HuH-7 (cell line): ENCODE measurements around the gene CDK14.

Source experiments
- DNase-seq: peaks from one replicate; pipeline ENCODE4 v3.0.0; 2011; ENCODE audit warnings: low spot score

CDK14 gene

DNA sequence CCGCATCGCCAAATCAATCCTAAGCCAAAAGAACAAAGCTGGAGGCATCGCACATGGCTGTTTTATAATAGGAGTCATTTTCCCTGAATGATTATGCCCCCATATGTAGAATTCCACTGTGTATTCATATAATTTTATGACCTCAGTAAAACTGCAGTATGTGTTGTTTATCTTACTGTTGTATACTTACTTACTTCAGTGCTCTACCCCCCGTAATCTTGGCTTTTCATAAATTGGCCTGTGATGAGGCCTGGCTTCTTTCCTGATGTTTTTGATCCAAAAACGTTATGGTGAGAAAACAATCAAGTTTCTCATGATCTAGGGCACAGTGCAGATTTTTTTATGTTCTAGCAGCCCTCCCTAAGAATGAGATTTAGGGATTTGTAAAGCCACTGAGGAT, 361.8 kb downstream of the CDK14 start:
- no peak for DNase-seq

DNA sequence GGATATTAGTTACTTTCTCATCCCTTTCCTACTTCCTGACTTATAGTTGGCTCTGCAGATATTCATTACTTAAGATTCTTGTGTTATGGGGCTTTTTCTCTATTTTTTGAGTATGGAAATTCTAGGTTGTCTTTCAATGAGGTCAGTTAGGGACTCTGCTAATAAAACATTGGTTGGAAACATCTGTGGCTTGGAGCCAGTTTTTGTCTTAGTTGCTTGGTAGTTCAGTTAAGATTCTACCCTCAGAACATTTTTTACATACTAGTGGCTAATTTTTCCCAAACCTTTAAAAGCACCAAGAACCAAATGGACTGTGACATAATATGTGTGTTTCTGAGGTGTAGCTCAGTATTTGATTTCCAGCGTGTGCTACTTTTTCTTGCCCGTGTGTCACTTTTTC, 362.5 kb downstream of the CDK14 start:
- no peak for DNase-seq

DNA sequence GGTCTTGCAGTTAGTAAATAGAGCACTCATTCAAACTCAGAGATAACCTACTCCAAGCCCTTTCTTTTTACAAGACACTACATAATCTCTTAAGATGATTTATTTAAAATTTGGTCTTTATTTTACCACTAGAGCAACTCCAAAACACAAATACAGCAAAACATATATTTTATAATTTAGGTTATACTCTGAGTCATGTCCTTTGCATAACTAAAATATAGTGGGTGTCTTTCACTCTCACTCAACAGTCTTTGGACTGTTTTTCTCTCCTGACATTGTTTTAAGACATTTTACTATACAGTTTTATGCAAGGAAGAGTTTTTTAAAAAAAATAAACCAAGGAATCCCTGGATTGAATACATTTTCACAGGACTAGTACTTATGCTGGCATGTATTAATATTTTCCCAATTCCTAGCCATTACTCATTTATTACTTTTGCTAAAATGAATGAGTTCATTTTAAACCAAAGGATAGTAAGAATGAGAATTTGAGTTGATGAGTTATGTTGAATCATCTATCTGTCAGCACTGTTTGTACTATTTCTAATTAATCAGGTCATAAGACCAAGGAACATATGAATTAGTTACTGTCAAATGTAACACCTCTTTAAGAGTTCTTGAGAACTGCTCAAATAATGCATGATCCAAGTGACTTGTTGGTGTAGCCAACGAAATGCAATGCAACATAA, 365.1 kb downstream of the CDK14 start:
- no peak for DNase-seq

DNA sequence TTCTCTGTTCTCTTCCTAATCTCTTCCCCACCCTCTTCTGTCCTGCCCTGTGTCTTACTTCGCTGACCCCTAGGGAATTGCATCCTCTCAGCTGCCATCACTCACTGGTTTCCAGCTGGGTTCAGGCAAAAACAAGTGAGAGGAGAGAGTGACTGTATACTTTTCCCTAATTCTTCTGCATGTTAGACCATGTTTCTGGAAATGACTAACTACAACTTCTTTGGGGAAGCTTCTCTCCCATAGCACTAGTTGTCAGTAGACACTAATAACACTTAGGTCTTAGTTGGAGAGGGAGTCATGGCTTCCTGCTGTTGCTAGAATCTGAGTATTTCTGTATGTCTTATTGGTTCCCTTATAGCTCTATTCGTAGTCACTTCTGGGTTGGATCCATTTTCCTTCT, 369.1 kb downstream of the CDK14 start:
- no peak for DNase-seq

DNA sequence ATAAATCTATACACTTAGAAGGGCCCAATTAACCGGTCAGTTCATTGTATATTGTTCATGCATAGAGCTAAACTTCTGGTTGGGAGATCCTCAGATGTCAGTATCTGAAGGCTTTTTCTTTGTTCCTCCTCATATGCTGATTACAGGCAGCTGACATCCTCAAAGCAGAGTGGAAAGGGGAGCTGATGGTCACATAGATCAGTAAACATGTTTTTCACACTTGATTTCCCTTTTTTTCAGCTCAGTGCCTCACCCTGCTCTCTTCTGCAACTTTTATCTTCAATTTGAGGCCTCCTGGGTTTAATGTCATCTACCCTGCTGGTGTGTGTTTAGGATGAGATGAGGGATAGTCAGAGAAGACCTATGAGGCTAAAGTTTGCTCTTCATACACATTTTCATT, 370.2 kb downstream of the CDK14 start:
- no peak for DNase-seq

DNA sequence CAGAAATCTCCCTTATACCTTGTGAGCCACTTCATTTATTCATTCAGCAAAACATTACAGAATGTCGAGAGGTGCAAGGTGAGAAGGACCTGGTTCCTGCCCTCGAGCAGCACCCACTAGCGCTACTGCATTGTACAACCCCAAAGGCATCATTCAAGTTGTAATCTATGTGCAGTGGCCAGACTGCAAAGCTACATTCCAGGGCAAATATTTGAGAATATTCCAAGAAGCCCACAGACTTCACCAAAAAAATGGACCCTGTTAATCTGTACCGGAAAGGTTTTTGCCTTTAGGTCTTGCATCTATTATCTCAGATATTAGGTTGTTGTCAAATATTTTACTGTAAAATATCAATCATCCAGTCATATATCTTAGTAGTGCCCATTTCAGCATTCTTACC, 372.8 kb downstream of the CDK14 start:
- DNase-seq = no peak

DNA sequence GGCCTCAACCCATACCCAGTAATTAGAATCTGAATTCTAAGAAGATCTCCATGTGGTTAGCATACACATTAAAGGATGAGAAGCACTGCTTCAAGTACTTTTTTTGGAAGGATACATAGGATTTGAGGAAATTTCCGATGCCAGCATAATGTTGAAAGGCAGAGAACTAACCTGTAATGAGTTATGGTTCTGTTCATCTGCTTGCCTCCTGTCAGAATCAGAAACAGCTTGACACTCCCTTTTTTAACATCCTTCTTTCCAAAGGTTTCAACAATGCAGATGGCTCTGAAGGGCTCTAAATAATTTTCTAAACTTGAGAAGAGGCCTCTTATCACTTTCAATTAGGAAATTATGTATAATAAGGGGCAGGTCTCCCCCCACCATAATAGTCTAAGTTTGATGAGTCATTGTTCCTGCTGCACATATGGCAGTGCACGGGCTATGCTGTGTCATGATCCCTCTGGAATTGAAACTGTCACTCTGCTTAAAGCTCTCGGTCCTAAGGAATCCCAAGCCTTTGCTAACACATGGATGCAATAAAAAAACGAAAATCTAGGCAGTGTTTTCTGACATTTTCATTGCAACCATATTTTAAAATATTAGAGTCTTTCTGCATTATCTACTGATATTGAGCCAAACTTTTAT, 376.9 kb downstream of the CDK14 start:
- no peak for DNase-seq

DNA sequence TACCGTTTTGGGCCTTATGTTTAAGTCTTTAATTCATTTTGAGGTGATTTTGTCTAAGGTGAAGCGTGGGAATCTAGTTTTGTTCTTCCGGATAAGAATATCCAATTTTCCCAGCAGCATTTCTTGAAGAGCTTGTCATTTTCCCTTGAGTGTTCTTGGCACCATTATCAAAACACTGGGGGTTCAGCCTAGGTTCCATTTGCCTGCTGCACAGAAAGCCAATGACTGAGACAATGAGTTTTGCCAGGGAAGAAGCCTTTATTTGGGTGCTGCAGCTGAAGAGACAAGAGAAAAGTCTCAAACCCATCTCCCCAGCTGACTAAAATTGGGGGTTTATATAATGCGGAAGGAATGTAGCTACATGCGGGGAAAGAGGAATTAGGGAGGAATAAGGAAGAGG, 380.9 kb downstream of the CDK14 start:
- no peak for DNase-seq

DNA sequence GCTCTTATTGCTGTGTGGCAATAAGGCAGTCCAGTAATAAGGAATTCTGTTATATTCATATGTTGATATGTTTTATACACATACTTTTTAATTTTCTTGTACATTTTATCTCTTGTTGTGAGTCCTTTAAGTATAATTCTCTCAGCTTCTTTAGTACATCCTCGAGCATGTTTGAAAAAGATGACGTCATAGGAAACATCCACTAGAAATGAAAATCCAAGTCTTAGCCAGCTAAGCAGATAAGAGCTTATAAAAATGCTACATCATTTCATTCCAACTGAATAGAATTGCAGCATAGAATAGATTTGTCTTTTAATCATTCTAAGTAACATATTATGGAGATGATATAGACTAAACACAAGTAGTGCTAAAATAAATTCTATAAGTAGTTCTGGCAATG, 384.4 kb downstream of the CDK14 start:
- DNase-seq = no peak

DNA sequence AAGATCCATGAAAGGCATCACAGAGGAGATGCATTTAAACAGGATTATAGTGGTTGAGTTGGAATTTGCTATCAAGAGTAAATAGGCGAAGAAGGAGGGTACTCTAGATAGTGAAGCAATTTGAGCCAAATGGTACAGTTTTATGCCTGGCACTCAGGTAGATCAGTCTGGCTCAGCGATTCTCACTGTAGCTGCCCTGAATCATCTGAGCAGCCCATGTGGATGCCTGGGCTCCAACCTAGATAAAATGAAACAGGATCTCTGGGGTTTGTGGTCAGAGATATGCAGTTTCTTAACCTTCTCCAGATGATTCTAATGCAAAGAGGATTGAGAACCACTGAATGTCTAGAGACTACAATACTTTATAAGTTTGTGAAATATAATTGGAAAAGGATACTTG, 386.1 kb downstream of the CDK14 start:
- no peak for DNase-seq

DNA sequence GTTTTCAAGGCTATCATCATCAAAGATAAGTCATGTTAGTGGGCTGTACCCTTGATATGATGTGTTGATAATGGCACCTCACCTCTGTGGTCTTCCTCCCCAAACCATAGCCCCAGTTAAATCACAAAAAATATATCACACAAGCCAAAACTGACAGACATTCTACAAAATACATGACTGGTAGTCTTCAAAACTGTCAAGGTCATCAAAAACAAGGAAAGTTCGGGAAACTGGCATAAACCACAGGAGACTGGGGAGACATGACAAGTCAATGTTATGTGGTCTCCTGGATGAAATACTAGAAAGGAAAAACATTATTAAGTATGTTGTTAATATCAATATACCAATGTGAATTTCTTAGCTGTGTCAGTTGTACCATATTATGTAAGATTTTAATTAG, 388.6 kb downstream of the CDK14 start:
- no peak for DNase-seq

DNA sequence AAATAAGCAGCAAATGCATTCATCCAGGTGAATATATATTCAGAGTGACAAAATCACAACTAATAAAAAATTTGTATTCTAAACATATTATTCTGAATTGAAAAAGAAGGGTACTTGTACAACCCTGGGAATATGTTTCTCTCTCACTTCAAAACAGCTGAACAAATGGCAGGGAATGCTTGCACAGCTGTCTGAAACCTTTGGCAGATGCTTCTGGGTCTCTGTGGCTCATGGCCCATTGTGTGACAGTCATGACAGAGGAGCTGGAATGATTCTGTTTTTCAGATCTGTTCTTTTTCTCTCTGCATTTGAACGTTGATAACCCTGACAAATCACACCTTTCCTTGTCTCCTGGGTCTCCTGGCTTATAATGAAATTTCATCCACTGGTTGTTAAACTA, 392.4 kb downstream of the CDK14 start:
- DNase-seq = no peak

DNA sequence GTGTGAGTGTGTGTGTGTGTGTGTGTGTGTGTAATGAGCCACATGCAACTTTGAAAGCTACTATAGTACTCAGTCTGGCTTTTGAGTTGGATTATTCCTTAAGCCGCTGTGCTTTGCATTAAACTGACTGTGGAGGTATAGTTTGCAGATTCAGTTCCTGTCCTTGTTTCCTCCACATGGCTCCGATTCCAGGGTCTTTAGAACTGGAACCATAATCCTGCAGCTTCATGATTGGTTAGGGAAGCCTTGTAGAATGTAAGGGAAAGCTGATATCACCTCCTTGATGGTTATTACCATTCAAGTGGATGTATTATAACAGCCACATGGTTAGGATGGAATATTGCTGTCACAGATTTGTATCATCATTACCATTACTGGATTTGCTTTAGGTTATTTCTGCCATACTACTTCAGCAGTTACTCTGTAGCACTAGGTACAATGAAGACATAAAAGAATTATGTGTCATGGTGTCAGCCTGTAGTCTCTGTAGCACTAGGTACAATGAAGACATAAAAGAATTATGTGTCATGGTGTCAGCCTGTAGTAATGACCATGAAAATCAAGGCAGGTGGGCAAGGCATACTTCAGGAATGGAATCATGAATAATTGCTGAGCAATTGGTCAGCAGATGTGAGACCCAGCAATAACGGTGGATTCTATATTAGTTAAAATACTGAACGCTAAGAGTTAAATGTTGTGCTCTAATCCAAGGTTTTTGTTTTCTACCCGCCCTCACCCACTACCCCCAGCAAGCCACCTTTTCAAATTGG, 393.1 kb downstream of the CDK14 start:
- DNase-seq = no peak

DNA sequence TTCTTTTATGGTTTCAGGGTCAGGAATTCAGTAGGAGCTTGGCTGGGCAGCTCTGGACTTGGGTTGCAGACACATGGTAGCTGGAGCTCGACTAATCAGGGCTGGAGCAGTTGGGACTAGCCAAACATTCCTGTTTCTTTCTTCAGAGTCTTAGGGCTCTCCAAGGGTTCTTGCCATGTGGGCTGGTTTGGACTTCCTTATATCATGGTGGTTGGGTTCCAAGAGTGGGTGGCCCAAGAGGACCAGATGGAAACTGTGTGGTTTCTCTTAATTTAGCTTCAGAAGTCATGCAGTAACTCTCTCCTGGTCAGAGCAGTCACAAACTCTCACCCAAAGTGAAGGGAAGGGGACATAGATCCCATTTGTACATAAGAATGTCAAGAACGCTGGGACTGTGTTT, 398.0 kb downstream of the CDK14 start:
- no peak for DNase-seq

DNA sequence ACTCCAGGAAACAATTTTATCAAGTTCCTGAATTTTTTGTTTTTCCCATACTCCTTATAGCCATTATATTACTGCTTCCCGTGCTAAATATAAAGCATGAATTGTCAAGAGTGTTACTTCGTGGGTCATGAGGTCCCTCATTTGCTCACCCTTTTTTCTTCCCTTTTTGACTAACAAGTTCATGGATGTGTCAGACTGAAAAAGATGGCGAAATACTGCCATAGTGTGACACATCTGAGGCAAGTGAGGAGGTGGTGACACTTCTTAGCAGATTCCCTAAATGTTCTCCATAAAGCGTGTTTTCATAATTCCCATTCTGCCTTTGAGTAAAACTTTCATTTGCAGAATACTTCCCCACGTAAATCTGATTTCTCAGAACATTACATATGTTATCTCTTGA, 398.5 kb downstream of the CDK14 start:
- no peak for DNase-seq

DNA sequence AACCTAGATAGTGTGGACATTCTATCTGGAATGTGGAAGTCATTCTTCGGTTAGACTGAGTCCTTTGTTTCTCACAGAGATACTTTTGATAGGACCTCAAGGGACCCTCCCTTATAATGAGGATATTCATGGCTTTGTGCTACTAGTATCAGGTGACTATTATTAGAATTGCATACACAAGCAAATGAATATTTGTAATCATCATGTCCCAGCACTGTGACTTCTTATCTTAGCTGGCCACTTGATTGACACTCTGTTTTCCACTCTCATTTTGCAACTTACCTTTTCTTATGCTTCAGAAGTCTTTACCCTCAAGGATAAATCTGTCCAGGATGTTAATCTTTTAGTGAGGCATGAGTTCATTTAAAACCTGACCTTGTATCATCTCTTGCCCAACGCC, 399.9 kb downstream of the CDK14 start:
- no peak for DNase-seq

DNA sequence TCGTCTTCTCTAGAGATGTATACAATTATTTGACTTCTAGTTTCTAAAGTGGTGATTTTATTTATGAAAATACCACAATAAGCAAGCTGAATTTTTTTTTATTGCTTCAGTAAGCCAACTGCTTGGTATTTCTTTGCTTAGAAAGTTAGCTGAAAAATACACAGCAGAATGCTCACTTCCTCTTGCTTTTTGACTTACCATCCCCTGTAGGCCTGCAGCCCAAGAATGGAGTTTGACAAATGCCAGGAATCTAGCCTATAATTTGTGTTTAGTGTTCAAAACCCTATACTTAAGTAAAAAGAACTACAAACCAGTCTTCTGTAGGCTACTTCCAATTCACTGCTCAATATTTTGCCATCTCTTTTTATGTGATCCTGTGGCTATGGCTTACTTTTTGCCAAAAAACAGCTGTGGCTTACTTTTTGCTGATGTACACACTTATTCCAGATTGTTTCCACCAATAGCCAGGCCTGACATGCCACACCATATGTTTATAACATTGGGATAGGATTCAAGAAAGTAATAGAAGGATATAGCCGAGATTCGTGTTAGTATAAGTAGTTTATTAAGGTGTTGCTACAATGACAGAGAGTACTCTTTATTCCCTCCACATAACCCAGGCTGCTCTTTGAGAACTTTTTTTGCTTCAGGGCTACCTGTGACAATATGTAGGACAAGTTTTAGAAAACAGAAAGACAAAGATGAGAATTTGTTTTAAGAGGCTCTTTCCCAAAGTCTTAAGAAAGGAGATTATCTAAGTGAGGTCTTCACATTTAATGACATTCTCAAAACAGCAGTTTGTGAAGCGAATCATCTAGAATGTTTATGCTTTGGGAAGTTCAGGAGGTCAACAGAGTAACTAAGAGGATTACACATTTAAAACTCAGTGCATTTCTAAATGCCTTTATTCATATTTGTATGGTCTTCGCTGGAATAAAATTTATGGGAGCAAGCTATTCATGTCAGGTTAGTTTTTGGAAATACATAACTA, 404.2 kb downstream of the CDK14 start:
- DNase-seq = no peak

DNA sequence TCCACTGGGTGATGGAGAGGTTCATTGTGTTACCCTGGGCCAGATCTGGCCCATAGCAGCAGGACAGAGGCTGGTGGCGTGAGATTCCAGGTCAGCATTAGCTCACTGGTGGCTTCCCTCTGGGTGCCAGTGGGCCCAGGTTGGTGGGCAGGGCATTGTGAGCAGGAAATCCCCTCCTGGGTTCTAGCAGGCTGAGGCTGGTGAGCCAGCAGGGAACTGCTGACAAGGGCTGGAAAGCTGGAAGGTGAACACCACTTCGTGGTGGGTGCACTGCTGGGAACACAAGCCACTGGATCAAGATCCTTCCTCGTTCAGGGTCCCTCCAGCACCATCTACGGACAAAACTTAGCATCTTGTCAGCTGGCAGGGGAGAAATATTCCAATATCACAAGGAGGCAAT, 408.9 kb downstream of the CDK14 start:
- DNase-seq = no peak

DNA sequence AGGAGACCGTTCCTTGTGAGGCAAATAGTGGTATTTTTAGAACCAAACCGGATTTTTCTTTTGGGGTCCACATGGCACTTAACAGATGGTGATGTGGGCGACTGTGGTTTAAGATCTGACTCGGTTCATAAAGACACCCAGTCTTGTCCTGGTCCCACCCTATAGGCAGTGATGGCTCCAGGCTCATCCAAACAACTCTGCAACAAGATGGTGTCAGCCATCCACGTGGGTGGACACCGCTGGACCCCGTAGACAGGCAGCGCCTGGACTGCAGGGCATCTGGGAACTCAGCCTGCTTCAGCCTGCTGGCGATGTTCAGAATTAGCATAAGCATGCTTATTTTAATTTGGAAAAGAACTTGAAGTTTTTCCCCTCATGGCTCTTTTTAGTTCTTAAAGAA, 409.7 kb downstream of the CDK14 start:
- no peak for DNase-seq

DNA sequence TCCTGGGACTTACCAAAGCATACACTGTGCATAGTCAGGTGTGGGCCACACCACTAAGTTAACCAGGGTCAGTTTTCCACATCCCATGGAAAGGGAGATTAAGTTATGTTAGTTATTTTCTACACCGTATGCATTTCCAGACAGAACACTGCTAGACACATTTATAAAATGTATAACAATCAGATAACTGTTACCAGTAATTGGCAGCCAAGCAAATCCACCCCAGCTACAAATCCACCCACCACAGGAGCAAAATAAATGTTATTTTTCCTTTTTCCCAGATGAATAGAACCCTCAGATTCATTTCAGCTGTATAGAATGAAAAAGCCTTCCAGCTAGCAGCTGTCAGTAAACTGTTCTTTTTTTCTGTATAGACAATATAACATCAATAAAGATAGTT, 411.2 kb downstream of the CDK14 start:
- DNase-seq = no peak

DNA sequence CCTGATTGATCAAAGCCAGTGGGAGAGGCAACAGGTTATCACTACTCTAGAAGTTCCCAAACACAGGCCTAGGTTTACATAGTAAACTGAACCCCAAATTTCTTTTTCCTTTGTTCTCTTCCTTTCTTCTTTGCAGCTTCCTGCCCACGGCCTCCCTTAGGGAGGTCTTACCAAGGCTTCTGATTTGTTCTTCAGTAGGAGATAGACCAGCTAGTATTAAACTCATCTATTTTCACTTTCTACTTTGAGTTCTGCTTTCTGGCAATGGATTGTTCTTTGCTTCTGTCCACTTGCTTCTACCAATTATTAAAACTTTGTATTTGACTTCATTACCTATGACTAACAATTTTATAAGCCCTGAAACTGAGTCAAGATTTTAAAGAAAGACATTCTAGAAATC, 417.0 kb downstream of the CDK14 start:
- DNase-seq = no peak

DNA sequence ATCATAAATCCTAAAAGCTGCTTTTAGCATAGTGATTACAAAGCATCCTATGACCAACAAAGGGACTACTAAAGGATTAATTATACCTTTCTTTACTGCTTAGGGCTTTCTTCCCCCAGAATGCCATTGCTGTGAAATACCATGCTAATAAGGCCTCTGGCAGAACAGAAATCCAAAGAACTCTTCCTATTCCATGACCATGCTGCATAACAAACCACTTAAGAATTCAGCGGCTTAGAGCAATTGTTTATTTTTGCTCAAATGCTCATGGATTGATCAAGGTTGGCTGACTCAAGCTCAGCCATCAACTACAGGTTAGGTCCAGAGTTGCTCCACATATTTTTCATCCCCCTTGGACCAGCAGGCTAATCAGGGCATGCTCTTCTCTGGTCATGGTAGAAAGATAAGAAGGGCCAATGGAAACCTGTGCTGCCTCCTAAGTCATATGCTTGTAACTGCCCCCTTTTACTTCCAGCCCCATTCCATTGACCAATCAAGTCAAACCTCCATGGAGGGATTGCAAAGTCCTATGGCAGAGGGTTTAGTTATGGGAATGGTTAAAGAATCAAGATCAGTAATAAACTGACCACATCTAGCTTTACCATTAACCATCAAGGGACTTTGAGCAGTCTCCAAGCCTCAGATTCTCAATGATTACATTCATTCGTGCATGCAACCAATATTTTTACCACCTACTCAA, 423.7 kb downstream of the CDK14 start:
- DNase-seq = no peak
